HUES48 (cell line): ENCODE data around the gene MRPL54.

Experiments
- H3K27ac ChIP-seq: one replicate; pipeline ENCODE4 v1.7.0; 2013; ENCODE audit warnings: low read depth, low read length, inconsistent platforms
- H3K27me3 ChIP-seq: 2 replicates; pipeline ENCODE4 v1.6.1; 2013; ENCODE audit warnings: mild to moderate bottlenecking, low read length; ENCODE audit not compliant: control insufficient read depth, insufficient read depth
- H3K36me3 ChIP-seq: 2 replicates; pipeline ENCODE4 v1.6.1; 2013; ENCODE audit warnings: low read length; ENCODE audit not compliant: control insufficient read depth, insufficient read depth
- H3K4me1 ChIP-seq: 2 replicates; pipeline ENCODE4 v1.6.1; 2013; ENCODE audit warnings: mild to moderate bottlenecking, low read length; ENCODE audit not compliant: control insufficient read depth, insufficient read depth
- H3K4me3 ChIP-seq: 2 replicates; pipeline ENCODE4 v1.5.1; 2013; ENCODE audit warnings: mild to moderate bottlenecking, low read depth, low read length
- H3K9ac ChIP-seq: 2 replicates; pipeline ENCODE4 v1.6.1; 2013; ENCODE audit warnings: mild to moderate bottlenecking, low read depth, low read length, moderate library complexity
- H3K9me3 ChIP-seq: 2 replicates; pipeline ENCODE4 v1.6.1; 2013; ENCODE audit warnings: low read length; ENCODE audit not compliant: control insufficient read depth, insufficient read depth

The MRPL54 gene

GRCh38 chr19:3778899-3779723 is 16.6 kb downstream of the MRPL54 start:
- peaks cover 17% of the 10 kb centered on the region for H3K9me3 ChIP-seq
- no peaks in the 10 kb centered on the region for H3K4me1 ChIP-seq
- no peaks in the 10 kb centered on the region; the same call in 1 of the 2 replicates for H3K27me3 ChIP-seq
- no peak overlapping the region for H3K27ac ChIP-seq
- H3K4me3 ChIP-seq = no peak overlapping the region
- H3K36me3 ChIP-seq = no peaks in the 10 kb centered on the region
- H3K9ac ChIP-seq = no peak overlapping the region

- Histone ChIP-seq H3K4me1 (0 out of 2 replicates have a peak, but pooled peaks cover 2% of the 10 kb centered on the region), H3K36me3 (no peaks in the 10 kb centered on the region), H3K9ac (no peak overlapping the region), H3K27me3 (peaks cover 13% of the 10 kb centered on the region; the same call in 1 of the 2 replicates), H3K27ac (no peak overlapping the region), H3K9me3 (peaks cover 17% of the 10 kb centered on the region), H3K4me3 (no peak overlapping the region)
Observed at GRCh38 chr19:3780786-3781304, 18.4 kb downstream of the MRPL54 start.

GRCh38 chr19:3781603-3782002 is 19.1 kb downstream of the MRPL54 start:
- Histone ChIP-seq H3K9ac (no peak overlapping the region), H3K4me1 (0 out of 2 replicates have a peak, but pooled peaks cover 2% of the 10 kb centered on the region), H3K27ac (no peak overlapping the region), H3K27me3 (peaks cover 14% of the 10 kb centered on the region; the same call in 1 of the 2 replicates), H3K9me3 (peaks cover 17% of the 10 kb centered on the region), H3K36me3 (no peaks in the 10 kb centered on the region), H3K4me3 (no peak overlapping the region)

- Histone ChIP-seq H3K9me3 (peaks cover 17% of the 10 kb centered on the region), H3K27ac (no peak overlapping the region), H3K9ac (no peak overlapping the region), H3K4me1 (0 out of 2 replicates have a peak, but pooled peaks cover 2% of the 10 kb centered on the region), H3K4me3 (no peak overlapping the region), H3K27me3 (peaks cover 14% of the 10 kb centered on the region; the same call in 1 of the 2 replicates), H3K36me3 (no peaks in the 10 kb centered on the region)
Observed at GRCh38 chr19:3782330-3782729, 19.8 kb downstream of the MRPL54 start.

- no peak overlapping the region for H3K9ac ChIP-seq
- no peak overlapping the region for H3K4me3 ChIP-seq
- H3K9me3 ChIP-seq = peaks cover 17% of the 10 kb centered on the region
- H3K4me1 ChIP-seq = 0 out of 2 replicates have a peak, but pooled peaks cover 2% of the 10 kb centered on the region
- H3K27me3 ChIP-seq = peaks cover 14% of the 10 kb centered on the region; the same call in 1 of the 2 replicates
- H3K36me3 ChIP-seq = no peaks in the 10 kb centered on the region
- H3K27ac ChIP-seq = no peak overlapping the region
Observed at GRCh38 chr19:3782903-3783302, 20.4 kb downstream of the MRPL54 start.

- Histone ChIP-seq H3K4me1 (0 out of 2 replicates have a peak, but pooled peaks cover 2% of the 10 kb centered on the region), H3K36me3 (no peaks in the 10 kb centered on the region), H3K27me3 (peaks cover 14% of the 10 kb centered on the region; the same call in 1 of the 2 replicates), H3K27ac (no peak overlapping the region), H3K4me3 (no peak overlapping the region), H3K9ac (no peak overlapping the region), H3K9me3 (peaks cover 17% of the 10 kb centered on the region)
Observed at GRCh38 chr19:3783660-3784584, 21.4 kb downstream of the MRPL54 start.

GRCh38 chr19:3784607-3785450 is 22.3 kb downstream of the MRPL54 start:
- H3K27ac ChIP-seq = no peak overlapping the region
- no peak overlapping the region for H3K9ac ChIP-seq
- H3K27me3 ChIP-seq = peaks cover 14% of the 10 kb centered on the region; the same call in 1 of the 2 replicates
- H3K4me1 ChIP-seq = 0 out of 2 replicates have a peak, but pooled peaks cover 2% of the 10 kb centered on the region
- H3K36me3 ChIP-seq = no peaks in the 10 kb centered on the region
- peaks cover 17% of the 10 kb centered on the region for H3K9me3 ChIP-seq
- H3K4me3 ChIP-seq = peak overlapping the region; percentile 75

- H3K4me3 ChIP-seq = peak overlapping the region; percentile 75
Observed at GRCh38 chr19:3785451-3785937, 23.0 kb downstream of the MRPL54 start.

GRCh38 chr19:3785938-3786824 is 23.7 kb downstream of the MRPL54 start, which contains the start of gene MATK:
Gene MATK, minus strand, starts transcription at chr19:3786381. Its CDS starts 1,246 bp downstream, at chr19:3785135.
- Histone ChIP-seq H3K27me3 (peaks cover 14% of the 10 kb centered on the region; the same call in 1 of the 2 replicates), H3K9me3 (peaks cover 13% of the 10 kb centered on the region), H3K36me3 (no peaks in the 10 kb centered on the region), H3K4me1 (0 out of 2 replicates have a peak, but pooled peaks cover 2% of the 10 kb centered on the region), H3K4me3 (peak within 1 kb of the TSS; percentile 75), H3K27ac (no peak within 1 kb of the TSS), H3K9ac (no peak within 1 kb of the TSS)

More at GRCh38 chr19:3785451-3785937, 23.0 kb downstream of the MRPL54 start:
- Histone ChIP-seq H3K27ac (no peak overlapping the region), H3K9me3 (peaks cover 17% of the 10 kb centered on the region), H3K36me3 (no peaks in the 10 kb centered on the region), H3K9ac (no peak overlapping the region), H3K4me1 (0 out of 2 replicates have a peak, but pooled peaks cover 2% of the 10 kb centered on the region), H3K27me3 (peaks cover 14% of the 10 kb centered on the region; the same call in 1 of the 2 replicates)
